ENCODE measurements around the gene MAGEA12. TPM values are rescaled to one million over a fixed set of nuclear protein-coding genes. Genes with fewer than 3 reads are reported as not detected.
"Not testable (repeated sequence)": the region's sequence is repeated elsewhere in the genome, so short reads cannot be mapped to it uniquely, and the experiment has no call there.

Gene MAGEA12, protein sequence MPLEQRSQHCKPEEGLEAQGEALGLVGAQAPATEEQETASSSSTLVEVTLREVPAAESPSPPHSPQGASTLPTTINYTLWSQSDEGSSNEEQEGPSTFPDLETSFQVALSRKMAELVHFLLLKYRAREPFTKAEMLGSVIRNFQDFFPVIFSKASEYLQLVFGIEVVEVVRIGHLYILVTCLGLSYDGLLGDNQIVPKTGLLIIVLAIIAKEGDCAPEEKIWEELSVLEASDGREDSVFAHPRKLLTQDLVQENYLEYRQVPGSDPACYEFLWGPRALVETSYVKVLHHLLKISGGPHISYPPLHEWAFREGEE
- not detected for polyA plus RNA-seq (2013, experiment 1 of 4)
- polyA plus RNA-seq (2013, experiment 2 of 4) = not detected
- not detected for polyA plus RNA-seq (2013, experiment 3 of 4)
- not detected for polyA plus RNA-seq (2013, experiment 4 of 4)

DNA sequence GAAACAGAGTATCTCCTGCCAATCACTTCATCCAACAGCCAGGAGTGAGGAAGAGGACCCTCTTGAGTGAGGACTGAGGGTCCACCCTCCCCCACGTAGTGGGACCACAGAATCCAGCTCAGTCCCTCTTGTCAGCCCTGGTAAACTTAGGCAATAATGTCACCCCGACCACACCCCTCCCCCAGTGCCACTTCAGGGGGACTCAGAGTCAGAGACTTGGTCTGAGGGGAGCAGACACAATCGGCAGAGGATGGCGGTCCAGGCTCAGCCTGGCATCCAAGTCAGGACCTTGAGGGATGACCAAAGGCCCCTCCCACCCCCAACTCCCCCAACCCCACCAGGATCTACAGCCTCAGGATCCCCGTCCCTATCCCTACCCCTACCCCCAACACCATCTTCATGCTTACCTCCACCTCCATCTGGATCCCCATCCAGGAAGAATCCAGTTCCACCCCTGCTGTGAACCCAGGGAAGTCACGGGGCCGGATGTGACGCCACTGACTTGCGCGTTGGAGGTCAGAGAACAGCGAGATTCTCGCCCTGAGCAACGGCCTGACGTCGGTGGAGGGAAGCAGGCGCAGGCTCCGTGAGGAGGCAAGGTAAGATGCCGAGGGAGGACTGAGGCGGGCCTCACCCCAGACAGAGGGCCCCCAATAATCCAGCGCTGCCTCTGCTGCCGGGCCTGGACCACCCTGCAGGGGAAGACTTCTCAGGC lies at the start of gene MAGEA12, which contains the start of gene CSAG1:
Gene MAGEA12 (plus strand): TSS at position 497 of the 715 bp plus-strand sequence. CDS start 2,405 bp downstream, outside the sequence.
Gene CSAG1 (minus strand): TSS at position 461 of the 715 bp plus-strand sequence. CDS start 1,261 bp downstream, outside the sequence.
- 82 to 92% methylated on average over 9 to 11 of the region's 21 CpGs for WGBS, 2 experiments
- Histone ChIP-seq H3K4me1 (ENCODE audit: control insufficient read depth, insufficient read depth, low read length) (no peaks in the 10 kb centered on the region), H3K9me3 (ENCODE audit: control insufficient read depth, low read length) (no peaks in the 10 kb centered on the region)

DNA sequence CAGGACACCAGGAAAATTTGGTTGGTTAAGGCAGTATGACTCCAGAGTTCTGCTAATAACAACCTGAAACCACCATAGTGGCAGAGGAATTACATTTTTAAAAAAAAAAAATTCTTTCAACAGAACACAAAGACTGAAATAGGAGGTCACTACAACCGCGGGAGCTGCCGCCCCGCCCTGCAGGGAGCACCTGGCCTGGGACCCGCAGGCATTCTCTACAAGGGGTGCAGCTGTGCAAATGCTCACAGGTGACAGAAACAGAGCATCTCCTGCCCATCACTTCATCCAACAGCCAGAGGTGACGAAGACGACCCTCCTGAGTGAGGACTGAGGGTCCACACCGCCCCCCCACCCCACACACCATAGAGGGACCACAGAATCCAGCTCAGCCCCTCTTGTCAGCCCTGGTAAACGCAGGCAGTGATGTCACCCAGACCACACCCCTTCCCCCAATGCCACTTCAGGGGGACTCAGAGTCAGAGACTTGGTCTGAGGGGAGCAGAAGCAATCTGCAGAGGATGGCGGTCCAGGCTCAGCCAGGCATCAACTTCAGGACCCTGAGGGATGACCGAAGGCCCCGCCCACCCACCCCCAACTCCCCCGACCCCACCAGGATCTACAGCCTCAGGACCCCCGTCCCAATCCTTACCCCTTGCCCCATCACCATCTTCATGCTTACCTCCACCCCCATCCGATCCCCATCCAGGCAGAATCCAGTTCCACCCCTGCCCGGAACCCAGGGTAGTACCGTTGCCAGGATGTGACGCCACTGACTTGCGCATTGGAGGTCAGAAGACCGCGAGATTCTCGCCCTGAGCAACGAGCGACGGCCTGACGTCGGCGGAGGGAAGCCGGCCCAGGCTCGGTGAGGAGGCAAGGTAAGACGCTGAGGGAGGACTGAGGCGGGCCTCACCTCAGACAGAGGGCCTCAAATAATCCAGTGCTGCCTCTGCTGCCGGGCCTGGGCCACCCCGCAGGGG lies 35.3 kb upstream of the MAGEA12 start, which contains the start of gene MAGEA3:
Gene MAGEA3 (plus strand): TSS at position 843 of the 980 bp plus-strand sequence. CDS start 2,039 bp downstream, outside the sequence.
- not testable (repeated sequence) for H3K27ac ChIP-seq (ENCODE audit: insufficient read depth, low read depth, low read length, poor library complexity, severe bottlenecking); H3K4me3 ChIP-seq (ENCODE audit: insufficient read depth, low read depth, low read length); H3K36me3 ChIP-seq (ENCODE audit: control insufficient read depth, insufficient read depth, low read length); H3K4me1 ChIP-seq (ENCODE audit: control insufficient read depth, insufficient read depth, low read length); H3K27me3 ChIP-seq (ENCODE audit: control insufficient read depth, insufficient read depth, low read length, poor library complexity, severe bottlenecking); H3K9me3 ChIP-seq (ENCODE audit: control insufficient read depth, low read length)
- WGBS, 2 experiments = no CpG with 5 or more reads among the region's 34 CpGs

More for the DNA sequence above, at the start of gene MAGEA12, which contains the start of gene CSAG1:
- no peaks in the 10 kb centered on the region for H3K36me3 ChIP-seq (ENCODE audit: control insufficient read depth, insufficient read depth, low read length)
- no peak within 1 kb of the TSS for H3K27ac ChIP-seq (ENCODE audit: insufficient read depth, low read depth, low read length, poor library complexity, severe bottlenecking)
- no peaks in the 10 kb centered on the region for H3K27me3 ChIP-seq (ENCODE audit: control insufficient read depth, insufficient read depth, low read length, poor library complexity, severe bottlenecking)
- no peak within 1 kb of the TSS for H3K4me3 ChIP-seq (ENCODE audit: insufficient read depth, low read depth, low read length)

DNA sequence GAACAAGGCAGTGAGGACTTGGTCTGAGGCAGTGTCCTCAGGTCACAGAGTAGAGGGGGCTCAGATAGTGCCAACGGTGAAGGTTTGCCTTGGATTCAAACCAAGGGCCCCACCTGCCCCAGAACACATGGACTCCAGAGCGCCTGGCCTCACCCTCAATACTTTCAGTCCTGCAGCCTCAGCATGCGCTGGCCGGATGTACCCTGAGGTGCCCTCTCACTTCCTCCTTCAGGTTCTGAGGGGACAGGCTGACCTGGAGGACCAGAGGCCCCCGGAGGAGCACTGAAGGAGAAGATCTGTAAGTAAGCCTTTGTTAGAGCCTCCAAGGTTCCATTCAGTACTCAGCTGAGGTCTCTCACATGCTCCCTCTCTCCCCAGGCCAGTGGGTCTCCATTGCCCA lies 33.2 kb upstream of the MAGEA12 start:
- H3K4me1 ChIP-seq (ENCODE audit: control insufficient read depth, insufficient read depth, low read length); H3K4me3 ChIP-seq (ENCODE audit: insufficient read depth, low read depth, low read length); H3K36me3 ChIP-seq (ENCODE audit: control insufficient read depth, insufficient read depth, low read length); H3K27me3 ChIP-seq (ENCODE audit: control insufficient read depth, insufficient read depth, low read length, poor library complexity, severe bottlenecking); H3K9me3 ChIP-seq (ENCODE audit: control insufficient read depth, low read length); H3K27ac ChIP-seq (ENCODE audit: insufficient read depth, low read depth, low read length, poor library complexity, severe bottlenecking): not testable (repeated sequence)
- WGBS, 2 experiments = 94 to 97% methylated on average over 3 to 4 of the region's 5 CpGs

DNA sequence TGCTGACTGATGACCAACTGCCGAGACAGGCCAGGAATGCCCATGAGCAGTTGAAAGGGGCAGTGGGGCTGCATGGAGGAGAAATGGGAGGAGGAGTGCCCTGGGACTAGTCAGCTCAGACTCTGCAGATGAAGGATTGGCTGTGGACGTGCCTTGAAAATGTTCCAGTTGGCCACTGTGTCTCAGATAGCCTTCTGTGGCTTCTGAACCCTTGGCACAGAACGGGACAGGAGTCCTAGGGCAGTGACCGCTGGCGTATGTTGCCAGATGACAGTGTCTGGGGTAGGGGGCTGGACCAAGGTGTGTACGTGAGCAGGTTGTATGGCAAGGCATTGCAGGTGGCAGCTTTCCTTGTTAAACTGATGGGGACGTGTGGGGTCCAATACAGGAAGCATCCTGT lies 27.1 kb upstream of the MAGEA12 start:
- 94 to 96% methylated on average over 4 of the region's 7 CpGs for WGBS, 2 experiments
- not testable (repeated sequence) for H3K4me3 ChIP-seq (ENCODE audit: insufficient read depth, low read depth, low read length)

DNA sequence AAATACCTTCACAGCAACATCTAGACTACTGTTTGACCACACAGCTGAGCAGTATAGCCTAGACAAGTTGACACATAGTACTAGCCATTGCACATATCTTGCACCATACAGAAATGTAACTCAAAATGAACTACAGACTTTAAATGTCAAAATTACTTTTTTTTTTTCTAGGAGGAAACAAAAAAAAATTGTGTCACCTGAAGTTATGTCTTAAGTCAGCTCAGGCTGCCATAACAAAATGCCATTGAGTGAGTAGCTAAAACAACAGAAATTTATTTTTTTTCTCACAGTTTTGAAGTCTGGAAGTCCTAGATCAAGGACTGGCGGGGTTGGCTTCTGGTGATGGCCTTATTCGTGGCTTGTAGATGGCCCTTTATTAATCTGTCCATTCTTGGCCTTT lies 24.4 kb upstream of the MAGEA12 start, which contains the start of gene CSAG2:
Gene CSAG2 (minus strand): TSS at position 101 of the 400 bp plus-strand sequence. CDS start 161 bp downstream, outside the sequence.
- not testable (repeated sequence) for H3K4me1 ChIP-seq (ENCODE audit: control insufficient read depth, insufficient read depth, low read length); H3K9me3 ChIP-seq (ENCODE audit: control insufficient read depth, low read length); H3K27me3 ChIP-seq (ENCODE audit: control insufficient read depth, insufficient read depth, low read length, poor library complexity, severe bottlenecking); H3K27ac ChIP-seq (ENCODE audit: insufficient read depth, low read depth, low read length, poor library complexity, severe bottlenecking); H3K36me3 ChIP-seq (ENCODE audit: control insufficient read depth, insufficient read depth, low read length); H3K4me3 ChIP-seq (ENCODE audit: insufficient read depth, low read depth, low read length)
- WGBS, 2 experiments = no CpG with 5 or more reads among the region's 2 CpGs

More for the DNA sequence above, 27.1 kb upstream of the MAGEA12 start:
- H3K27ac ChIP-seq (ENCODE audit: insufficient read depth, low read depth, low read length, poor library complexity, severe bottlenecking); H3K9me3 ChIP-seq (ENCODE audit: control insufficient read depth, low read length); H3K27me3 ChIP-seq (ENCODE audit: control insufficient read depth, insufficient read depth, low read length, poor library complexity, severe bottlenecking); H3K4me1 ChIP-seq (ENCODE audit: control insufficient read depth, insufficient read depth, low read length); H3K36me3 ChIP-seq (ENCODE audit: control insufficient read depth, insufficient read depth, low read length): not testable (repeated sequence)

DNA sequence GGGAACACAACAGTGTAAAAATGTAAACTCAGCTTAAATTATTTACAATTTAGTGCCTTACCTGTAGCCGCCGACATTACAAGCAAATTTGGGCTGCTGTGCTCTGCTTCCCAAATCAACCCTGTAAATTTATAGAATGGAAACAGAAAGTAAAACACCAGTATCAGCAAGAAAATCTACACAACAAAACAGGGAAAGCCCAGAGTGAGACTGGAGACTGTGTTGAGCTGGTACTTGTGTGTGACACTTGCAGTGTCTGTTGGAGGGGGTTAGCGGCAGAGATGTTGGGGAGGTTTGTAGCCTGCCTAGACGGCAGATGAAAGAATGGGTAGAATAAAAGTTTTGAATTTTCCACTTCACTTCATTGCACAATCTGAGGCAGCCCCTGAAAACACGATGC lies 20.4 kb upstream of the MAGEA12 start:
- no CpG with 5 or more reads among the region's 5 CpGs for WGBS, 2 experiments
- not testable (repeated sequence) for H3K4me3 ChIP-seq (ENCODE audit: insufficient read depth, low read depth, low read length); H3K27ac ChIP-seq (ENCODE audit: insufficient read depth, low read depth, low read length, poor library complexity, severe bottlenecking); H3K27me3 ChIP-seq (ENCODE audit: control insufficient read depth, insufficient read depth, low read length, poor library complexity, severe bottlenecking); H3K36me3 ChIP-seq (ENCODE audit: control insufficient read depth, insufficient read depth, low read length); H3K9me3 ChIP-seq (ENCODE audit: control insufficient read depth, low read length); H3K4me1 ChIP-seq (ENCODE audit: control insufficient read depth, insufficient read depth, low read length)

DNA sequence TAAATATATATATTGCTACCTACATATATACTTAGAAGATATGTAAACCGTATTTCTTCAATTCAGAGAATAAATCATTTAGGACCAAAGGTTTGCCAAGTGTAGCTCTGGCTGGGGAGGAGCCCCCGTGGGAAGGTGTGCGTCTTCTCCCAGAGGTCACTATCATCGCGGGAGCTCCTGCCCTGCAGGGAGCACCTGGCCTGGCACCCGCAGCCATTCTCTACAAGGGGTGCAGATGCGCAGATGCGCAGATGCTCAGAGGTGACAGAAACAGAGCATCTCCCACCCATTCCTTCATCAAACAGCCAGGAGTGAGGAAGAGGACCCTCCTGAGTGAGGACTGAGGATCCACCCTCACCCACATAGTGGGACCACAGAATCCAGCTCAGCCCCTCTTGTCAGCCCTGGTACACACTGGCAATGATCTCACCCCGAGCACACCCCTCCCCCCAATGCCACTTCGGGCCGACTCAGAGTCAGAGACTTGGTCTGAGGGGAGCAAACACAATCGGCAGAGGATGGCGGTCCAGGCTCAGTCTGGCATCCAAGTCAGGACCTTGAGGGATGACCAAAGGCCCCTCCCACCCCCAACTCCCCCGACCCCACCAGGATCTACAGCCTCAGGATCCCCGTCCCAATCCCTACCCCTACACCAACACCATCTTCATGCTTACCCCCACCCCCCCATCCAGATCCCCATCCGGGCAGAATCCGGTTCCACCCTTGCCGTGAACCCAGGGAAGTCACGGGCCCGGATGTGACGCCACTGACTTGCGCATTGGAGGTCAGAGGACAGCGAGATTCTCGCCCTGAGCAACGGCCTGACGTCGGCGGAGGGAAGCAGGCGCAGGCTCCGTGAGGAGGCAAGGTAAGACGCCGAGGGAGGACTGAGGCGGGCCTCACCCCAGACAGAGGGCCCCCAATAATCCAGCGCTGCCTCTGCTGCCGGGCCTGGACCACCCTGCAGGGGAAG lies 19.5 kb upstream of the MAGEA12 start, which contains the start of gene MAGEA2B:
Gene MAGEA2B (plus strand): TSS at position 814 of the 973 bp plus-strand sequence. CDS start 2,479 bp downstream, outside the sequence.
- H3K9me3 ChIP-seq (ENCODE audit: control insufficient read depth, low read length); H3K36me3 ChIP-seq (ENCODE audit: control insufficient read depth, insufficient read depth, low read length); H3K27ac ChIP-seq (ENCODE audit: insufficient read depth, low read depth, low read length, poor library complexity, severe bottlenecking); H3K4me1 ChIP-seq (ENCODE audit: control insufficient read depth, insufficient read depth, low read length); H3K4me3 ChIP-seq (ENCODE audit: insufficient read depth, low read depth, low read length); H3K27me3 ChIP-seq (ENCODE audit: control insufficient read depth, insufficient read depth, low read length, poor library complexity, severe bottlenecking): not testable (repeated sequence)
- WGBS, 2 experiments = no CpG with 5 or more reads among the region's 35 CpGs

DNA sequence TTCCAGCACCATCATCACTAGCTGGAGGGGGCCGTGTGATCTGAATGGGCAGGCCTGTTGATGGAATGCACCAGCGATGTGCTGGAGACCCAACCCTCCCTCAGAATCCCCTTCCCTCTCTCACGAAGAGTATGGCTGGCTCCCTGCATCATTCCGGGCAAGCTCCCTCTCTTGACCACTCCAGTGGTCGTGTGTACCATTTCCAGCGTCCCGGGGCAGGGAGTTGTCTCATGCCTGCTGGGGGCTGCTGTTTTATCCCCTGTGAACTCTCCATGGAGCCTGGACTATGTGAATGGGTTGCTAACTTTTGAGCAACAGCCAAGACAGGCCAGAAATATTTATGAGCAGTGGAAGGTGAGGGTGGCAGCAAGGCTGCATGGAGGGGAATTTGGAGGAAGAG lies 8.1 kb upstream of the MAGEA12 start:
- Histone ChIP-seq H3K27me3 (ENCODE audit: control insufficient read depth, insufficient read depth, low read length, poor library complexity, severe bottlenecking) (no peaks in the 10 kb centered on the region), H3K27ac (ENCODE audit: insufficient read depth, low read depth, low read length, poor library complexity, severe bottlenecking) (no peak overlapping the region), H3K36me3 (ENCODE audit: control insufficient read depth, insufficient read depth, low read length) (no peaks in the 10 kb centered on the region), H3K4me3 (ENCODE audit: insufficient read depth, low read depth, low read length) (no peak overlapping the region), H3K4me1 (ENCODE audit: control insufficient read depth, insufficient read depth, low read length) (no peaks in the 10 kb centered on the region), H3K9me3 (ENCODE audit: control insufficient read depth, low read length) (no peaks in the 10 kb centered on the region)
- 65 to 74% methylated on average over 7 of the region's 7 CpGs for WGBS, 2 experiments

Measured in ectodermal cell (in vitro differentiated cells).